Measurements from ENCODE around the gene FH.

FH gene

GRCh38 chr1:241555526-241555925 lies 36.0 kb upstream of the FH start:
- Histone ChIP-seq H3K36me3 (no peaks in the 10 kb centered on the region), H3K4me3 (ENCODE audit: low read depth in 1 of 2, low read length in 1 of 2) (no peak overlapping the region), H3K27ac (no peak overlapping the region), H3K27me3 (no peaks in the 10 kb centered on the region), H3K9me3 (no peaks in the 10 kb centered on the region), H3K4me1 (ENCODE audit: control insufficient read depth in 1 of 2, insufficient read depth in 1 of 2, low read depth in 1 of 2, low read length in 1 of 2) (peaks cover 41 to 69% of the 10 kb centered on the region in 2 experiments)
- TF ChIP-seq CTCF (IDR thresholded peaks at IDR 0.05), result no peak

- TF ChIP-seq CTCF (IDR thresholded peaks at IDR 0.05), result no peak
Measured at GRCh38 chr1:241553886-241554592, 34.5 kb upstream of the FH start.

GRCh38 chr1:241551759-241552638 lies 32.4 kb upstream of the FH start:
- Histone ChIP-seq H3K4me3 (ENCODE audit: low read depth in 1 of 2, low read length in 1 of 2) (peak overlapping the region; percentile 59 to 64), H3K9me3 (no peaks in the 10 kb centered on the region), H3K4me1 (ENCODE audit: control insufficient read depth in 1 of 2, insufficient read depth in 1 of 2, low read depth in 1 of 2, low read length in 1 of 2) (peaks cover 32 to 44% of the 10 kb centered on the region in 2 experiments), H3K27ac (peak overlapping the region; percentile 89), H3K27me3 (no peaks in the 10 kb centered on the region), H3K36me3 (no peaks in the 10 kb centered on the region)
- no peak for TF ChIP-seq CTCF (IDR thresholded peaks at IDR 0.05)

More at GRCh38 chr1:241553886-241554592, 34.5 kb upstream of the FH start:
- Histone ChIP-seq H3K27ac (peak overlapping the region; percentile 89), H3K4me3 (ENCODE audit: low read depth in 1 of 2, low read length in 1 of 2) (no peak overlapping the region), H3K36me3 (no peaks in the 10 kb centered on the region), H3K4me1 (ENCODE audit: control insufficient read depth in 1 of 2, insufficient read depth in 1 of 2, low read depth in 1 of 2, low read length in 1 of 2) (peaks cover 32 to 58% of the 10 kb centered on the region in 2 experiments), H3K27me3 (no peaks in the 10 kb centered on the region), H3K9me3 (no peaks in the 10 kb centered on the region)

GRCh38 chr1:241550318-241550717 lies 30.8 kb upstream of the FH start:
- Histone ChIP-seq H3K27me3 (no peaks in the 10 kb centered on the region), H3K4me1 (ENCODE audit: control insufficient read depth in 1 of 2, insufficient read depth in 1 of 2, low read depth in 1 of 2, low read length in 1 of 2) (peaks cover 32 to 44% of the 10 kb centered on the region in 2 experiments), H3K36me3 (no peaks in the 10 kb centered on the region), H3K9me3 (no peaks in the 10 kb centered on the region), H3K4me3 (ENCODE audit: low read depth in 1 of 2, low read length in 1 of 2) (no peak overlapping the region), H3K27ac (peak overlapping the region; percentile 89)
- no peak for TF ChIP-seq CTCF (IDR thresholded peaks at IDR 0.05)

- no peak overlapping the region for H3K4me3 ChIP-seq (ENCODE audit: low read depth in 1 of 2, low read length in 1 of 2)
- H3K27ac ChIP-seq, result no peak overlapping the region
- peaks cover 27 to 28% of the 10 kb centered on the region in 2 experiments for H3K4me1 ChIP-seq (ENCODE audit: control insufficient read depth in 1 of 2, insufficient read depth in 1 of 2, low read depth in 1 of 2, low read length in 1 of 2)
- TF ChIP-seq CTCF (IDR thresholded peaks at IDR 0.05), result no peak
- H3K9me3 ChIP-seq, result no peaks in the 10 kb centered on the region
- no peaks in the 10 kb centered on the region for H3K36me3 ChIP-seq
- H3K27me3 ChIP-seq, result no peaks in the 10 kb centered on the region
Measured at GRCh38 chr1:241548008-241548407, 28.5 kb upstream of the FH start.
